Fibroblast of mammary gland (primary cell): ENCODE results near the gene TMEM181.
"Not testable (repeated sequence)": the region's sequence is repeated elsewhere in the genome, so short reads cannot be mapped to it uniquely, and the experiment has no call there.

Source experiments
- DNase-seq: peaks from one replicate; pipeline ENCODE4 v3.0.0-alpha.2; 2010; ENCODE audit warnings: low read depth
- H3K4me3 ChIP-seq: 2 replicates; pipeline ENCODE4 v1.5.1; 2011; ENCODE audit warnings: low read depth, mild to moderate bottlenecking, low read length, moderate library complexity; ENCODE audit not compliant: control insufficient read depth
- TF ChIP-seq, protein P1 (sequence below): conservative IDR thresholded peaks from 2 replicates; pipeline ENCODE4 v1.5.1; 2011; ENCODE audit warnings: low read depth, low read length, inconsistent platforms; ENCODE audit not compliant: control insufficient read depth, insufficient read depth

The TMEM181 gene

DNA sequence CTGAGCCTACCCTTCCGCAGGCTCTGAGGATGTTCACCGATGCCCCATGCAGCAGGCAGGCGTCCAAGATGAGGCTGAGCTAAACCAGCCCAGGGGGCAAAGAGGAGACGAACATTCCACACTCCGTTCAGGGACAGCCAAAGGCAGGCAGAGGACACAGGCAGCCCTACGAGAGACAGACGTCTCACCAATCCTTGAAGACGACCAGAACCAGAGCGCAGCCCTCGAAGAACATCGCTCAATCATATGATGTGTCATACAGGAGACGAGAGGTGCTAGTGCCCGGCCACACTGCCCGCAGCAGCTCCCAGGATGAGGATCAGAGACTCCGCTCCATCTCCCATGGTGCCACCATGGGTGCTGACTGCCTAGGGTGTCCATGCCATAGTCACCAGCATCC lies 35.6 kb upstream of the TMEM181 start:
- DNase-seq: no peak
- TF ChIP-seq, protein P1, sequence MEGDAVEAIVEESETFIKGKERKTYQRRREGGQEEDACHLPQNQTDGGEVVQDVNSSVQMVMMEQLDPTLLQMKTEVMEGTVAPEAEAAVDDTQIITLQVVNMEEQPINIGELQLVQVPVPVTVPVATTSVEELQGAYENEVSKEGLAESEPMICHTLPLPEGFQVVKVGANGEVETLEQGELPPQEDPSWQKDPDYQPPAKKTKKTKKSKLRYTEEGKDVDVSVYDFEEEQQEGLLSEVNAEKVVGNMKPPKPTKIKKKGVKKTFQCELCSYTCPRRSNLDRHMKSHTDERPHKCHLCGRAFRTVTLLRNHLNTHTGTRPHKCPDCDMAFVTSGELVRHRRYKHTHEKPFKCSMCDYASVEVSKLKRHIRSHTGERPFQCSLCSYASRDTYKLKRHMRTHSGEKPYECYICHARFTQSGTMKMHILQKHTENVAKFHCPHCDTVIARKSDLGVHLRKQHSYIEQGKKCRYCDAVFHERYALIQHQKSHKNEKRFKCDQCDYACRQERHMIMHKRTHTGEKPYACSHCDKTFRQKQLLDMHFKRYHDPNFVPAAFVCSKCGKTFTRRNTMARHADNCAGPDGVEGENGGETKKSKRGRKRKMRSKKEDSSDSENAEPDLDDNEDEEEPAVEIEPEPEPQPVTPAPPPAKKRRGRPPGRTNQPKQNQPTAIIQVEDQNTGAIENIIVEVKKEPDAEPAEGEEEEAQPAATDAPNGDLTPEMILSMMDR: no peak
- no peak overlapping the region for H3K4me3 ChIP-seq

DNA sequence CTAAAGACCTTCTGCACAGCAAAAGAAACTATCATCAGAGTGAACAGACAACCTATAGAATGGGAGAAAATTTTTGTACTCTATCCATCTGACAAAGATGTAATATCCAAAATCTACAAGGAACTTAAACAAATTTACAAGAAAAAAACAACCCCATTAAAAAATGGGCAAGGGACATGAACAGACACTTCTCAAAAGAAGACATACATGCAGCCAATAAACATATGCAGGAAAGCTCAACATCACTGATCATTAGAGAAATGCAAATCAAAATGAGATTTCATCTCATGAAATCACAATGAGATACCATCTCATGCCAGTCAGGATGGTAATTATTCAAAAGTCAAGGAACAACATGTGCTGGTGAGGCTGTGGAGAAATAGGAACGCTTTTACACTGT lies 32.0 kb upstream of the TMEM181 start:
- not testable (repeated sequence) for H3K4me3 ChIP-seq

DNA sequence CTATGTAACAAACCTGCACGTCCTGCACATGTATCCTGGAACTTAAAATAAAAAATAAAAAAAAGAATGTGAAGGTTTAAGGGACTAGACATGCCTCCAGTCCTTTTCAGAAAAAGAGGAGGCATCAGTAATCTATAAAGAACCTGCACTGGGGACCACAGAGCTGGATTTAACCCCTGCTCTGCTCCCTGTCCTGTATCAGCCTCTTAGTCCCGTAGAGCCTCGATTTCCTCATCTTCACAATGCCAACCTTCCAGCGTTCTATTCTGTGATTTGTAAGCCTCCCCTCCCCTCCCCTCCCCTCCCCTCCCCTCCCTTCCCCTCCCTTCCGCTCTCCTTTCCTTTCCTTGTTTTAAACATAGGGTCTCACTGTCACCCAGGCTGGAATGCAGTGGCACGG lies 31.1 kb upstream of the TMEM181 start:
- TF ChIP-seq, protein P1: no peak
- no peak overlapping the region for H3K4me3 ChIP-seq
- DNase-seq: no peak

More for the DNA sequence above, 32.0 kb upstream of the TMEM181 start:
- DNase-seq: not testable (repeated sequence)

DNA sequence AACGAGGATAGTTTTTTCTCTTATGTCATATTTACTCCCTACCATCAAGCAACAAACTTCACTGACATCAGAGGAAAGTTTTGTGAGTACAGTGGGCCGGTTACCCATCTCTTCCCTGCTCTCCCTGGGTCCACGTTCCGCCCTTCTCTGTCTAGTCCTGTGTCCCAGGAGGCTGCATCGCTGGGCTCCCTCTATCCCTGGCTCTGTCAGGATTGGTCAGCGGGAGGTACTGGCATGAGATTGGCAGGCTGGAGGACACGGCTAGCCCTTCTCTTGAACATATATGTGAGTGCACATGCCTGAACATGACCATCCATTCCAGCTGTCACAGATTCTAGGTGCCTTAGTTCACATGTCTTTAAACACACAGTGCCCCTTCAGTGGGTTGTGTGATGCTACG lies 30.3 kb upstream of the TMEM181 start:
- H3K4me3 ChIP-seq: no peak overlapping the region
- TF ChIP-seq, protein P1: no peak
- no peak for DNase-seq

DNA sequence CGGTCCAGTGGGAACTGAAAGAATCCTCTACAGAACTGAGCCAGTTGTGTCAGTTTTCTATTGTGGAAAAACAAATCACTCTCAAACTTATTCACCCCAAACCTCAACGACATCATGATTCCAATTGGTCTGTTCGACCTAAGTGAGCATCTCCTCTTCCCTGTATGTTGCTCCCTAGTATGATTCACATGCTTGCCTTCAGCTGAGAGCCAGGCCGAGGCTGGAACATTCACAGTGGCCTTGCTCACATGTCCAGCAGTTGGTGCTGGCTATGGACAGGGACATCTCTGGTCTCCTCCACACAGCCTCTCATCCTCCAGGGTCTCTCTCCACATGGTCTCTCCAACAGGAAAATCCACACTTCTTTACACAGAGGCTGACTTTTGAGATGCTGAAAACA lies 28.3 kb upstream of the TMEM181 start:
- DNase-seq: no peak
- H3K4me3 ChIP-seq: no peak overlapping the region
- TF ChIP-seq, protein P1: no peak

DNA sequence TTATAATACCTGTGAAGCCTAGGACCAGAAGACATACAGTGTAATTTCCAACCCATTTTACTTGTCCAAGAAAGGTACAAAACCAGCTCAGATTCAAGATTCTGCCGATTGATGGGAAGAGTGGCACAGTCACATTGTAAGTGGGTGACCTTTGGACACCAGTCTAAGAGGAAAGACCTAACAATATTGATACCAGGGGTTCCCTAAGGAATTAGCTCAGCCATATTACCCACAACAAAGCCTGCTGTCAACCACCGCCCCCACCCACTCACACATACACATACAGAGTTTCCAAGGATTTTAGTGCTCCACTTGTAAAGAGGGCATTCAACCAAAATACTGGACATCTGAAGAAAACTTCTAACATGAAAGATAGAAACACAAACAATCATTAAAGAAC lies 27.9 kb upstream of the TMEM181 start:
- TF ChIP-seq, protein P1: no peak
- no peak for DNase-seq
- H3K4me3 ChIP-seq: no peak overlapping the region

DNA sequence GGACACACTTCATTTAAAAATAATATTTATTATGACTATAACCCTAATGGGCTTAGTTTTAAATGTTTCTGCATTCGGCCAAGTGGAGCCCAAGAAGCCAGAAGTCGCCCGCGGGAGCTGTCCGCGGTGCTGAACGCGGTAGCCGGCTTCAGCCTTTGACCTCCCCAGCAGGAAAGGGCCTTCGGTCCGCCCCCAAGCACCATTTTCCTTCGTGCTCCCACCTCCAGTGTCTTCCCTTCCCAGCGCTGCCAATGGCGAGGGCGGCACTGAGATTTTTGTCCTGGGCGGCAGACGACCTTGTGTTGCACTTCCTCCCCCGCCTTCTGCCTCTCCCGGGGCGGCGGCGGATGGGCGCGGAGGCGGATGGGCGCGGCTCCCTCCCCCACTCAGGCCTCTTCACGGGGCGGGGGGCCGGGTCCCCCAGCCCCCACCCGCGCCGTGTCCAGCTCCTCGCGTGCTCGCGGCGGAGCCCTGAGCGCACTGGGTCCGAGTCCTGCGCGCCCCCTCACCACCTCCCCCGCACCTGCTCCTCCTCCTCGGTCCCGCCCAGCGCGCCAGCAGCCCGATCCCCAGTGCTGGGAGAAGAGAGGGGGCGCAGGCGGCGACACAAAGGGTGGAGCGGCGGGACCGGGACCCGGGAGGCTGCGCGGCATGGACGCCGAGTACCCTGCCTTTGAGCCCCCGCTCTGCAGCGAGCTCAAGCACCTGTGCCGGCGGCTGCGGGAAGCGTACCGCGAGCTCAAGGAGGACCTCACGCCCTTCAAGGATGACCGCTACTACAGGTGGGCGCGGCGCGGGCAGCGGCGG lies 23.6 kb upstream of the TMEM181 start:
- TF ChIP-seq, protein P1: no peak
- peak; percentile 77 for DNase-seq
- peak overlapping the region; percentile 45 for H3K4me3 ChIP-seq
